D721Med (cell line): ENCODE data around the gene CDK13.
"Not testable (repeated sequence)": the region's sequence is repeated elsewhere in the genome, so short reads cannot be mapped to it uniquely, and the experiment has no call there.

Source experiments
- DNase-seq: peaks from one replicate; pipeline ENCODE4 v3.0.0; 2011; ENCODE audit warnings: low spot score; ENCODE audit not compliant: insufficient read length
- FAIRE-seq: peaks from 2 replicates; lab custom pipeline; 2011; peaks lifted over from hg19 to GRCh38; lab: Jason Lieb, UNC
- CTCF ChIP-seq: IDR thresholded peaks from 2 replicates; pipeline ENCODE4 v1.5.1; 2012; ENCODE audit warnings: mild to moderate bottlenecking, control low read depth; ENCODE audit not compliant: insufficient read depth; ENCODE audit errors: missing control alignments

Gene CDK13

GRCh38 chr7:40135317-40135610 is 185.2 kb downstream of the CDK13 start:
- DNase-seq = no peak
- FAIRE-seq = no peak

GRCh38 chr7:40137563-40137962 is 187.5 kb downstream of the CDK13 start:
- no peak for TF ChIP-seq CTCF
- FAIRE-seq (no peak), DNase-seq (no peak)

More at GRCh38 chr7:40135317-40135610, 185.2 kb downstream of the CDK13 start:
- TF ChIP-seq CTCF = no peak

- DNase-seq (no peak), FAIRE-seq (no peak)
- TF ChIP-seq CTCF = no peak
Observed at GRCh38 chr7:40138973-40139372, 188.9 kb downstream of the CDK13 start.

GRCh38 chr7:40139891-40140290 is 189.8 kb downstream of the CDK13 start:
- not testable (repeated sequence) for DNase-seq, FAIRE-seq

GRCh38 chr7:40141916-40142315 is 191.9 kb downstream of the CDK13 start:
- not testable (repeated sequence) for DNase-seq, FAIRE-seq

GRCh38 chr7:40145596-40146130 is 195.6 kb downstream of the CDK13 start:
- DNase-seq, FAIRE-seq: not testable (repeated sequence)

- TF ChIP-seq CTCF = no peak
- DNase-seq (no peak), FAIRE-seq (no peak)
Observed at GRCh38 chr7:40147371-40148246, 197.6 kb downstream of the CDK13 start.

GRCh38 chr7:40148247-40148580 is 198.2 kb downstream of the CDK13 start:
- not testable (repeated sequence) for DNase-seq, FAIRE-seq

GRCh38 chr7:40148671-40149070 is 198.6 kb downstream of the CDK13 start:
- DNase-seq = no peak
- no peak for FAIRE-seq
- no peak for TF ChIP-seq CTCF
